K562 treated with DMSO at 1 percent for 48 hours (cell line): ENCODE data around the gene MYCBPAP. TPM values are rescaled to one million over a fixed set of nuclear protein-coding genes. Genes with fewer than 3 reads are reported as not detected.

Source experiments
- total RNA-seq: library from RNA; unstranded; fragments of 300-600 nt; gene quantifications from 2 replicates; pipeline ENCODE4 v1.2.3, GENCODE V29; 2022; ENCODE audit warnings: low replicate concordance; ENCODE audit errors: extremely low read depth

Gene MYCBPAP, protein sequence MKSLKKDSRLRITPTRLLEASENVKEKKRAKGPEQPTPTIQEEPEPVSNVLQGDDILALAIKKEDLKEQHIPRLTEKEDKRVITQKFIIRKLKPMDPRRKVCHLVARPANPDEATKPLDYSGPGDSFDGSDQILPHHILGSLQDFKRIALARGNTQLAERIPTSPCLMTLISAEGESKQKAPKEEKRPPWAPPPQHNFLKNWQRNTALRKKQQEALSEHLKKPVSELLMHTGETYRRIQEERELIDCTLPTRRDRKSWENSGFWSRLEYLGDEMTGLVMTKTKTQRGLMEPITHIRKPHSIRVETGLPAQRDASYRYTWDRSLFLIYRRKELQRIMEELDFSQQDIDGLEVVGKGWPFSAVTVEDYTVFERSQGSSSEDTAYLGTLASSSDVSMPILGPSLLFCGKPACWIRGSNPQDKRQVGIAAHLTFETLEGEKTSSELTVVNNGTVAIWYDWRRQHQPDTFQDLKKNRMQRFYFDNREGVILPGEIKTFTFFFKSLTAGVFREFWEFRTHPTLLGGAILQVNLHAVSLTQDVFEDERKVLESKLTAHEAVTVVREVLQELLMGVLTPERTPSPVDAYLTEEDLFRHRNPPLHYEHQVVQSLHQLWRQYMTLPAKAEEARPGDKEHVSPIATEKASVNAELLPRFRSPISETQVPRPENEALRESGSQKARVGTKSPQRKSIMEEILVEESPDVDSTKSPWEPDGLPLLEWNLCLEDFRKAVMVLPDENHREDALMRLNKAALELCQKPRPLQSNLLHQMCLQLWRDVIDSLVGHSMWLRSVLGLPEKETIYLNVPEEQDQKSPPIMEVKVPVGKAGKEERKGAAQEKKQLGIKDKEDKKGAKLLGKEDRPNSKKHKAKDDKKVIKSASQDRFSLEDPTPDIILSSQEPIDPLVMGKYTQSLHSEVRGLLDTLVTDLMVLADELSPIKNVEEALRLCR
- total RNA-seq, result not detected in 2 replicates

DNA sequence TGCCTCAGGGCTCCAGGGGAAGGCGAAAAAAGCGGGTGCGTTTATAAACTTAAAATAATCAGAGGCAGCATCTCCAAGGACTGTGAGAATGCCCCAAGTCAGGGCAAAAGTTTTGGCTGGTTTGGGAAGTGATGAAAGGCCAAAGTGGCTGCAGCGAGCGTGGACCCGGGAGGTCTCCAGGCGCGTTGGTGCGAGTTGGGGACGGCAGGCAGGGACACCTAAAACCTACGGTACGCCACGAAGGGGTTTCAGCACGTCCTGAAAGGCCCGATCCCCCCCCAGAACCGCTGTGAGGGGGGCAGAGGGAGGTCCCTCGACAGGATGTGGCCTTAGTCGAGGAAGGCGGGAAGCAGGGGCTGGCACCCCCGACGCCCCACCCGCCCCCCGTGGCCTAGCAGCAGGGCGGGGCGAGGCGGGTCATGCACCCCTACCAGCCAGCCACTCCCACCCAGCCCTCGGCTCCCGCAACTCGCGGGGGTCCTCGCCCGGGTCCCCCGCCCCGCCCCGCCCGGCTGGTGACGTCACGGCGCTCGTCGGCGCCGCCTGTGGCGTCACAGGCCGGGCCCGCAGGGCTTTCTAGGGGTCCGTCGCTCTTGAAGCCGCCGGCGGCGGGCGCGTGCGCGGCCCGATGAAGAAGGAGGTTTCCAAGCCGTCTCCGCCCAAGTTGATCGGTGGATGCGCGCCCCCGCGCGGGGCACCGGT is at the start of gene MYCBPAP:
TSS of gene MYCBPAP (plus strand) at position 569 of the 702 bp plus-strand sequence. CDS start 236 bp downstream, outside the sequence.

DNA sequence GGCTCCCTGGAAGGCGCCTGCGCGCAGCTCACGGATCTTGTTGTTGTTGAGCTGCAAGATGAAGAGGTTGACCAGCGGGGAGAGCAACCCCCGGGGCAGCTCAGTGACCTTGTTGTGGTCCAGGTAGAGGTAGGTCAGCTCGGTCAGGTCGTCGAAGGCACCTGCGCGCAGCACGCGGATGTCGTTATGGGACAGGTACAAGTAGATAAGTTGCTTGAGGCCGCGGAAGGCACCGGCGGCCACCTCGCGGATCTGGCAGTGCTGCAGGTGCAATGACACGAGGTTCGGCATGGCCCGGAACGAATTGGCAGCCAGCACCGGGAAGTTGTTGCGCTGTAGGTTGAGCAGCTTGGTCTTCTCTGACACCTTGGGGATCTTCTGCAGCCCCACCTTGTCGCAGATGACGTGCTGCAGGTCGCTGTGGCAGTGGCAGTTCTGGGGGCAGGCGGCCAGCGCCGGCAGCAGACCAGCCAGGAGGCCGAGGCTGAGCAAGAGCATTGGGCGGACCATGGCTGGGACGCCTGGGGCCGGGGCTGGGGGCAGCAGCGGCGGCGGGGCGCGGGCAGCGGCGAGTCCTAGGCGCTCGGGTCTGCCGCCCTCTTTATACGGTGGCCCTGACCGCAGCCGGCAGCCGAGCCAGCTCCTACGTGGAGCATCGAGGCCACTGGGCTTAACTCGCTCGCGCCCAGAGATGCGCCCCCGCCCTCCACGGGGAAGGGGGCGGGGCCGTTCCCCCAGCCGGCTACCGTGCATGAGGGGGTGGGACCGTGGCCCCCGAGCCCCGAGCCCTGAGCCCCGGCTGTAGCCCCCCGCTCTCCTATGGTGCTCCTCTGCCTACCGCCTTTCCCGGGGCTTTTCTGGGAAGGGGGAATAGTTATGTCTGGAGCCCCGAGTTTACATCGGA is 39.7 kb upstream of the MYCBPAP start, which contains the start of gene CHAD:
TSS of gene CHAD (minus strand) at position 577 of the 904 bp plus-strand sequence. CDS start at position 510, 67 bp downstream.

GRCh38 chr17:50478391-50479381 is 29.6 kb upstream of the MYCBPAP start, which contains the start of gene RSAD1:
RSAD1 (plus strand) TSS chr17:50478860; CDS start chr17:50478885, 25 bp downstream.

DNA sequence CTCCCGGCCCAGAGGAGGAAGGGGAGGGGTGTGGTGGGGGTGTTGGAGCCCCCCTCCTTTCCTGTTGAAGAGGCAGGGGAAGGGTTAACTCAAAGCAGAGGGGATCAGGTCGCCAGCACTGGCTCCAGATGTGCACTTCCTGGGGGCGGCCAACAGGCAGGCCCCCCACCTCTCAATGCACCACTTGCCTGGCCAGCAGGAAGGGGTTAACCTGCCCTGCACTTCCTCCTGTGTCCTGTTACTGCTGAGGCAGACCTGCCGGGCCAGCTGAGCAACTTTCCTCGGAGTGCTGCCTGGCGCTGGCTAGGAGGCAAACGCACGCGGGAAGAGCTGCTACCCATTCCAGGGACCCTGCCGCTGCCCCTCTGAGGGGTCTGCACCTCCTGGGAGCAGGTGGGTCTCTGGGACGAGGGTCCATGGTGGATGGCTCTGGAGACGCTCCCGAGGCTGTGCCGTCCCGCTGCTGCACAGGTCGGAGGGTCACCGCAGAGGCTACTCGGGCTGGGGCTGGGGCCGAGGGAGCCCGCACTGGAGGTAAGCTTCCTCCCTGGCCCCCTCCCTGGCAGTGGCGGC is 24.3 kb downstream of the MYCBPAP start, which contains the start of gene EPN3:
TSS of gene EPN3 (plus strand) at position 284 of the 573 bp plus-strand sequence. CDS start 3,822 bp downstream, outside the sequence.

GRCh38 chr17:50547035-50547735 is 38.9 kb downstream of the MYCBPAP start, which contains the start of gene SPATA20:
SPATA20 (plus strand) TSS chr17:50547174; CDS start chr17:50547209, 35 bp downstream.

GRCh38 chr17:50560185-50560824 is 52.1 kb downstream of the MYCBPAP start, which contains the start of gene CACNA1G:
CACNA1G (plus strand) TSS chr17:50560715; CDS start chr17:50561460, 745 bp downstream.

Other genes with a start within 250 kb of the MYCBPAP start
- gene TMEM92, start 234.0 kb upstream of the MYCBPAP start, total RNA-seq, result not detected in 2 replicates
- not detected in 2 replicates for gene XYLT2, start 162.3 kb upstream of the MYCBPAP start, total RNA-seq
- not detected in 2 replicates for gene MRPL27, start 135.3 kb upstream of the MYCBPAP start, total RNA-seq
- not detected in 2 replicates for gene EME1, start 135.2 kb upstream of the MYCBPAP start, total RNA-seq
- not detected in 2 replicates for gene LRRC59, start 110.9 kb upstream of the MYCBPAP start, total RNA-seq
- gene ACSF2, start 82.2 kb upstream of the MYCBPAP start, total RNA-seq, result not detected in 2 replicates
- gene CHAD, start 39.6 kb upstream of the MYCBPAP start, total RNA-seq, result not detected in 2 replicates
- gene RSAD1, start 29.6 kb upstream of the MYCBPAP start, total RNA-seq, result not detected in 2 replicates
- not detected in 2 replicates for gene EPN3, start 24.3 kb downstream of the MYCBPAP start, total RNA-seq
- gene SPATA20, start 38.7 kb downstream of the MYCBPAP start, total RNA-seq, result not detected in 2 replicates
- gene CACNA1G, start 52.3 kb downstream of the MYCBPAP start, total RNA-seq, result not detected in 2 replicates
- gene ABCC3, start 126.4 kb downstream of the MYCBPAP start, total RNA-seq, result not detected in 2 replicates
- gene ANKRD40, start 199.5 kb downstream of the MYCBPAP start, total RNA-seq, result not detected in 2 replicates
- not detected in 2 replicates for gene LUC7L3, start 211.2 kb downstream of the MYCBPAP start, total RNA-seq